ENCODE results near the gene KCNG4.

- TF ChIP-seq CTCF (IDR thresholded peaks at IDR 0.05; ENCODE audit: extremely low read depth in 1 of 2, insufficient read depth in 1 of 2, low read depth in 1 of 2, low read length in 2 of 2) (no peak), EZH2 (IDR thresholded peaks at IDR 0.05; ENCODE audit: borderline replicate concordance, low read depth, low read length, severe bottlenecking) (no peak), POLR2A (IDR thresholded peaks at IDR 0.05; ENCODE audit: low read depth, low read length) (no peak), POLR2AphosphoS5 (IDR thresholded peaks at IDR 0.05; ENCODE audit: insufficient read depth, low read depth, low read length) (no peak), MYC (IDR thresholded peaks at IDR 0.05; ENCODE audit: low read depth, low read length) (no peak), GATA2 (IDR thresholded peaks at IDR 0.05; ENCODE audit: insufficient read depth, insufficient read length, low read depth, low read length) (no peak)
Measured at GRCh38 chr16:84196727-84197394, 43.0 kb downstream of the KCNG4 start.
